PC-3 (cell line): Measurements from ENCODE around the gene UBE2E3. TPM values are rescaled to one million over a fixed set of nuclear protein-coding genes. Genes with fewer than 3 reads are reported as not detected.

ENCODE experiments used
- ATAC-seq: fragments of 200-7000 bp; cut with Tn5 transposase; 2 replicates; pipeline ENCODE4 v1.9.1; 2020; ENCODE audit warnings: mild to moderate bottlenecking, moderate library complexity
- BruUV-seq: library from RNA; stranded (reverse); fragments of 400-500 nt; replicated peaks from 2 replicates; lab custom pipeline; 2021; lab: Mats Ljungman, UMichigan
- CTCF ChIA-PET: fragments of 300-600 bp; sonication (Branson Sonifier 250); formaldehyde crosslinking; loops from one replicate; lab custom pipeline; 2022; ENCODE audit warnings: antibody characterized with exemption; lab: Charles Lee
- POLR2A ChIA-PET: fragments of 300-600 bp; sonication (Branson Sonifier 250); formaldehyde crosslinking; loops from one replicate; lab custom pipeline; 2022; ENCODE audit warnings: antibody characterized with exemption; ENCODE audit not compliant: unreplicated experiment; lab: Charles Lee
- DNase-seq: peaks from one replicate; pipeline ENCODE4 v3.0.0-alpha.2; 2015
- H2AFZ ChIP-seq: fragments of 300-600 bp; sonication (generic); 2 replicates; pipeline ENCODE4 v1.6.0; 2016; ENCODE audit warnings: antibody characterized with exemption, low read length
- H3F3A ChIP-seq: fragments of 300-600 bp; sonication (generic); one replicate; pipeline ENCODE4 v1.6.0; 2017; ENCODE audit warnings: antibody characterized with exemption, low read length, control low read depth, mild to moderate bottlenecking; ENCODE audit not compliant: unreplicated experiment
- H3K27ac ChIP-seq: fragments of 300-600 bp; sonication (generic); 2 replicates; pipeline ENCODE4 v1.5.1; 2016; ENCODE audit warnings: mild to moderate bottlenecking, low read length
- H3K27me3 ChIP-seq: fragments of 300-600 bp; sonication (generic); 2 replicates; pipeline ENCODE4 v1.6.1; 2016; ENCODE audit warnings: low read length, mixed read lengths
- H3K36me3 ChIP-seq: fragments of 300-600 bp; sonication (generic); 2 replicates; pipeline ENCODE4 v1.6.1; 2016; ENCODE audit warnings: low read depth, mixed run types, low read length, mixed read lengths
- H3K4me1 ChIP-seq: fragments of 300-600 bp; sonication (generic); 2 replicates; pipeline ENCODE4 v1.5.1; 2016; ENCODE audit warnings: low read length; ENCODE audit not compliant: insufficient read depth
- H3K4me2 ChIP-seq: fragments of 300-600 bp; sonication (generic); 2 replicates; pipeline ENCODE4 v1.6.0; 2016; ENCODE audit warnings: low read length
- H3K4me3 ChIP-seq: fragments of 300-600 bp; sonication (generic); 2 replicates; pipeline ENCODE4 v1.5.1; 2016; ENCODE audit warnings: mild to moderate bottlenecking, low read length, mixed read lengths
- H3K79me2 ChIP-seq: fragments of 300-600 bp; sonication (generic); 2 replicates; pipeline ENCODE4 v1.6.1; 2017; ENCODE audit warnings: low read length, mixed read lengths
- H3K9ac ChIP-seq: fragments of 300-600 bp; sonication (generic); 2 replicates; pipeline ENCODE4 v1.6.0; 2016; ENCODE audit warnings: mild to moderate bottlenecking, low read length
- H3K9me2 ChIP-seq: fragments of 300-600 bp; sonication (generic); replicated peaks from 2 replicates; pipeline ENCODE4 v1.6.1; 2016; ENCODE audit warnings: mixed run types, low read length, mixed read lengths
- H3K9me3 ChIP-seq: fragments of 300-600 bp; sonication (generic); 2 replicates; pipeline ENCODE4 v1.6.1; 2016; ENCODE audit warnings: low read length, mixed read lengths
- H4K20me1 ChIP-seq: fragments of 300-600 bp; sonication (generic); 2 replicates; pipeline ENCODE4 v1.6.1; 2016; ENCODE audit warnings: low read length, mixed read lengths
- CTCF ChIP-seq: fragments of 300-600 bp; sonication (generic); conservative IDR thresholded peaks from 2 replicates; pipeline ENCODE4 v1.5.1; 2017; ENCODE audit warnings: antibody characterized with exemption, low read depth, mild to moderate bottlenecking, low read length
- EZH2 ChIP-seq: fragments of 300-600 bp; sonication (generic); IDR thresholded peaks from one replicate; pipeline ENCODE4 v1.6.1; 2017; ENCODE audit warnings: antibody characterized with exemption, mild to moderate bottlenecking, low read length; ENCODE audit not compliant: unreplicated experiment
- EZH2phosphoT487 ChIP-seq: fragments of 300-600 bp; sonication (generic); IDR thresholded peaks from 2 replicates; pipeline ENCODE4 v1.6.1; 2018; ENCODE audit warnings: mild to moderate bottlenecking, antibody characterized with exemption, low read length, borderline replicate concordance
- intact Hi-C: fragments of 100-400 bp; cut with micrococcal nuclease; formaldehyde crosslinking; loops from 2 replicates; pipeline ENCODE4 v1.9.0; 2023
- total RNA-seq: library from RNA; depleted of rRNA; stranded (reverse); fragments of >200 nt; gene quantifications from 2 replicates; pipeline ENCODE4 v1.2.3, GENCODE V29; 2014

The UBE2E3 gene
- total RNA-seq, 1 experiment from 2014 or later, result 95.6 TPM

GRCh38 chr2:180952731-180953336 lies 27.6 kb upstream of the UBE2E3 start:
- BruUV-seq, result no TSS peak
- no peak overlapping the region for H2AFZ ChIP-seq
- no peak overlapping the region for H3K9ac ChIP-seq
- H3K27me3 ChIP-seq, result no peaks in the 10 kb centered on the region
- H3K9me2 ChIP-seq, result no peaks in the 10 kb centered on the region
- no peaks in the 10 kb centered on the region for H3K9me3 ChIP-seq
- no peaks in the 10 kb centered on the region for H3K79me2 ChIP-seq
- no peak for TF ChIP-seq CTCF
- no peak for TF ChIP-seq EZH2
- no peak for TF ChIP-seq EZH2phosphoT487
- no peak for DNase-seq
- no peaks in the 10 kb centered on the region for H3F3A ChIP-seq
- no peak overlapping the region for H3K4me2 ChIP-seq
- no peaks in the 10 kb centered on the region for H4K20me1 ChIP-seq
- no peak for ATAC-seq
- H3K27ac ChIP-seq, result no peak overlapping the region
- no peak overlapping the region for H3K4me3 ChIP-seq
- CTCF ChIA-PET, result no interaction called here
- H3K36me3 ChIP-seq, result no peaks in the 10 kb centered on the region
- no peaks in the 10 kb centered on the region for H3K4me1 ChIP-seq
- POLR2A ChIA-PET, result no interaction called here
- intact Hi-C loops, result no loop called here

- no peak for TF ChIP-seq EZH2phosphoT487
- TF ChIP-seq EZH2, result no peak
- no peak for TF ChIP-seq CTCF
- Histone ChIP-seq H4K20me1 (no peaks in the 10 kb centered on the region), H3K9me2 (no peaks in the 10 kb centered on the region), H3K27ac (no peak overlapping the region), H3K79me2 (no peaks in the 10 kb centered on the region), H3K27me3 (no peaks in the 10 kb centered on the region), H3K9me3 (no peaks in the 10 kb centered on the region), H3K4me3 (no peak overlapping the region), H3F3A (no peaks in the 10 kb centered on the region), H3K4me2 (no peak overlapping the region), H3K4me1 (no peaks in the 10 kb centered on the region), H2AFZ (no peak overlapping the region), H3K36me3 (no peaks in the 10 kb centered on the region), H3K9ac (no peak overlapping the region)
- intact Hi-C loops, result no loop called here
- no peak for ATAC-seq
- CTCF ChIA-PET, result no interaction called here
- POLR2A ChIA-PET, result no interaction called here
- no peak for DNase-seq
- BruUV-seq, result no TSS peak
These were observed 26.9 kb upstream of the UBE2E3 start for GRCh38 chr2:180953550-180953949.

GRCh38 chr2:180955101-180955500 lies 25.3 kb upstream of the UBE2E3 start:
- intact Hi-C loops, result no loop called here
- H3K9me3 ChIP-seq, result no peaks in the 10 kb centered on the region
- BruUV-seq, result no TSS peak
- H3K4me2 ChIP-seq, result no peak overlapping the region
- no peak for DNase-seq
- H2AFZ ChIP-seq, result no peak overlapping the region
- H3K4me3 ChIP-seq, result no peak overlapping the region
- no peak for ATAC-seq
- H4K20me1 ChIP-seq, result no peaks in the 10 kb centered on the region
- ChIA-PET CTCF (no interaction called here), POLR2A (no interaction called here)
- H3K27me3 ChIP-seq, result no peaks in the 10 kb centered on the region
- no peak overlapping the region for H3K9ac ChIP-seq
- H3K79me2 ChIP-seq, result no peaks in the 10 kb centered on the region
- H3K9me2 ChIP-seq, result no peaks in the 10 kb centered on the region
- H3F3A ChIP-seq, result no peaks in the 10 kb centered on the region
- no peaks in the 10 kb centered on the region for H3K36me3 ChIP-seq
- no peak overlapping the region for H3K27ac ChIP-seq
- TF ChIP-seq EZH2, result no peak
- TF ChIP-seq EZH2phosphoT487, result no peak
- no peak for TF ChIP-seq CTCF
- H3K4me1 ChIP-seq, result no peaks in the 10 kb centered on the region
